MM.1S (cell line): Measurements from ENCODE around the gene ANTXRL.

ENCODE experiments used
- EZH2phosphoT487 ChIP-seq: fragments of 300-600 bp; sonication (generic); IDR thresholded peaks from 2 replicates; pipeline ENCODE4 v1.6.1; 2018; ENCODE audit warnings: antibody characterized with exemption, low read length
- TF ChIP-seq, protein P1 (sequence below): fragments of 300-600 bp; sonication (generic); IDR thresholded peaks from 2 replicates; pipeline ENCODE4 v1.5.1; 2016; ENCODE audit warnings: antibody characterized with exemption, low read length, mixed read lengths

DNA sequence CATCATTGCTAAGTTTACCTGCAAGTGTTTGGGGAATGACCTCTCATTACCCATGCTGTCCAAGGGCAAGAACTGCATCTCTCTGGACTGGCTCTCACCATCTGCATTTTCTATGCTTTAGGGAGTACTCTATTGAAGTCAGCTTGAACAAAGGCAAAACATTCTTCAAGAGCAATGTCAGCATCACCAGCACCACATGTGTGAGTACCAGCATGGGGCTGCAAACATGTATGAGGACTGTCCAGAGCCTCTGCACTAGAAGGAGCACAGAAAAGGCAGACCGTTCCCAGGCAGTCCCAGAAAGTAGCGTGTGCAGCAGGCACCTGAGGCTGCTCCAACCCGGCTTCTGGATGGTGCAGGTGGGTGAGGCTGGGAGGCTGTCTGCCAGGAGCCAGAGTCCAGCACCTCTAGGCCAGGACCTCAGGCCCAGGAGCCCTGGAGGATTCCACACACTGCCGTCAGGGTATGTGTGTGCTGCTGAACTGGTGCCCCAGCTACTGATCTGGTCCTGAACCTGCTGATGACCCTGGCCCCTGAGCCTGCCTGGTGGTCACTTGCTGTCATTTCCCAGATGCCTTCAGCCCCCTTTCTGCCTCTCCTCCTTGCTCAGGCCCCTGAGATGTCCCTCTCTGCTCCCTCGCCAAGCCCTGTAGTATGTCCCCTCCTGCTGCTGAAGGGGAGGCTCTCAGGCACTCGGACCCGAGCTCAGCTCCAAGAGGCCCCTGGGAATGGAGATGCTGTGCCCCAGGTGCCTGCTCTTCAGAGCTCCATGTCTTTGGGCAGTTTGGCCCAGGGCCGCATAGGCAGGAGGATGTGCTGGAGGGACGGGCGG, 20.7 kb downstream of the ANTXRL start:
- TF ChIP-seq, protein P1, sequence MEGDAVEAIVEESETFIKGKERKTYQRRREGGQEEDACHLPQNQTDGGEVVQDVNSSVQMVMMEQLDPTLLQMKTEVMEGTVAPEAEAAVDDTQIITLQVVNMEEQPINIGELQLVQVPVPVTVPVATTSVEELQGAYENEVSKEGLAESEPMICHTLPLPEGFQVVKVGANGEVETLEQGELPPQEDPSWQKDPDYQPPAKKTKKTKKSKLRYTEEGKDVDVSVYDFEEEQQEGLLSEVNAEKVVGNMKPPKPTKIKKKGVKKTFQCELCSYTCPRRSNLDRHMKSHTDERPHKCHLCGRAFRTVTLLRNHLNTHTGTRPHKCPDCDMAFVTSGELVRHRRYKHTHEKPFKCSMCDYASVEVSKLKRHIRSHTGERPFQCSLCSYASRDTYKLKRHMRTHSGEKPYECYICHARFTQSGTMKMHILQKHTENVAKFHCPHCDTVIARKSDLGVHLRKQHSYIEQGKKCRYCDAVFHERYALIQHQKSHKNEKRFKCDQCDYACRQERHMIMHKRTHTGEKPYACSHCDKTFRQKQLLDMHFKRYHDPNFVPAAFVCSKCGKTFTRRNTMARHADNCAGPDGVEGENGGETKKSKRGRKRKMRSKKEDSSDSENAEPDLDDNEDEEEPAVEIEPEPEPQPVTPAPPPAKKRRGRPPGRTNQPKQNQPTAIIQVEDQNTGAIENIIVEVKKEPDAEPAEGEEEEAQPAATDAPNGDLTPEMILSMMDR = no peak
- TF ChIP-seq EZH2phosphoT487 = no peak
